GM12865 (cell line): ENCODE measurements around the gene RUBCNL.
A peak's percentile ranks its signal among the peaks of the same experiment; 100 is the strongest.

Experiments used
- DNase-seq: peaks from one replicate; pipeline ENCODE4 v3.0.0; 2010; ENCODE audit warnings: low read depth
- H3K4me3 ChIP-seq: 2 replicates; pipeline ENCODE4 v1.5.1; 2011; ENCODE audit warnings: mild to moderate bottlenecking, low read depth, low read length, control low read depth
- TF ChIP-seq, protein P1 (sequence below): IDR thresholded peaks from 2 replicates; pipeline ENCODE4 v1.5.1; 2011; ENCODE audit warnings: low read length, control low read depth, low read depth, inconsistent platforms; ENCODE audit not compliant: insufficient read depth; ENCODE audit errors: missing control alignments

The RUBCNL gene

DNA sequence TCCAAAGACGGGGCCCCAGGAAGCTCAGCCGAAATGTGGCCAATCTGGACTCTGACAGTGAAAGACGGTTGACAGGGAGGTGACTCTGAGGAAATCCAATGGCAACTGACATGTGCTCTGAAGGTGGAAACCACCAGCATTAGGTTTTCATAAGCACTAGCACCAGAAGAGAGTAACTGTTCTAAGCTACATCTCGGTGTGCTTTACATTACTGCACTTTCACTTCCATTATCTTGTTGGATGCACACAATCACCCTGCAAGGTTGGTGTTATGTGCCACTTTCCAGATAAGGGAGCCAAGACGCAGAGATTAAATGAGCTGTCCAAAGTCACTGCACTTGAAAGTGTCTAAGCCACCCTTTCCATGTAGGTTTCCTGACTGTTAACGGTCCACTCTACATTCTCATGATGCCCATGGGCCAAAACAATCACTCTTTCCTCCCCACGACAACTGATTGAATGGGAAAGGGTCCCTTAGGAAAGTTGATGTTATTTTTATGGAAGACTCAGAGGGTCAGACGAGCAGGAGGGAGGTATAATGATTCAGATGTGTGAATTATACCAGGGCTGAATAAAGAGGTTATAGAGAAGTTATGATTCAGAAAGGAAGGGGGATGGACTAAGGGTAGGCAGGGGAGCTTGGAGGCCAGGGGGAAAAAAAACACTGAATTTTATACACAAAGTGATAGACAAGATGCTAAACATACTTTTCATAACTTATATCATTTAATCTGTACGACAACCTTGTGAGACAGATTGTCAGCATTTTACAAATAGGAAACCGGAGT, 52.8 kb downstream of the RUBCNL start:
- peak; percentile 35 for DNase-seq
- TF ChIP-seq, protein P1, sequence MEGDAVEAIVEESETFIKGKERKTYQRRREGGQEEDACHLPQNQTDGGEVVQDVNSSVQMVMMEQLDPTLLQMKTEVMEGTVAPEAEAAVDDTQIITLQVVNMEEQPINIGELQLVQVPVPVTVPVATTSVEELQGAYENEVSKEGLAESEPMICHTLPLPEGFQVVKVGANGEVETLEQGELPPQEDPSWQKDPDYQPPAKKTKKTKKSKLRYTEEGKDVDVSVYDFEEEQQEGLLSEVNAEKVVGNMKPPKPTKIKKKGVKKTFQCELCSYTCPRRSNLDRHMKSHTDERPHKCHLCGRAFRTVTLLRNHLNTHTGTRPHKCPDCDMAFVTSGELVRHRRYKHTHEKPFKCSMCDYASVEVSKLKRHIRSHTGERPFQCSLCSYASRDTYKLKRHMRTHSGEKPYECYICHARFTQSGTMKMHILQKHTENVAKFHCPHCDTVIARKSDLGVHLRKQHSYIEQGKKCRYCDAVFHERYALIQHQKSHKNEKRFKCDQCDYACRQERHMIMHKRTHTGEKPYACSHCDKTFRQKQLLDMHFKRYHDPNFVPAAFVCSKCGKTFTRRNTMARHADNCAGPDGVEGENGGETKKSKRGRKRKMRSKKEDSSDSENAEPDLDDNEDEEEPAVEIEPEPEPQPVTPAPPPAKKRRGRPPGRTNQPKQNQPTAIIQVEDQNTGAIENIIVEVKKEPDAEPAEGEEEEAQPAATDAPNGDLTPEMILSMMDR = no peak
- no peak overlapping the region for H3K4me3 ChIP-seq

DNA sequence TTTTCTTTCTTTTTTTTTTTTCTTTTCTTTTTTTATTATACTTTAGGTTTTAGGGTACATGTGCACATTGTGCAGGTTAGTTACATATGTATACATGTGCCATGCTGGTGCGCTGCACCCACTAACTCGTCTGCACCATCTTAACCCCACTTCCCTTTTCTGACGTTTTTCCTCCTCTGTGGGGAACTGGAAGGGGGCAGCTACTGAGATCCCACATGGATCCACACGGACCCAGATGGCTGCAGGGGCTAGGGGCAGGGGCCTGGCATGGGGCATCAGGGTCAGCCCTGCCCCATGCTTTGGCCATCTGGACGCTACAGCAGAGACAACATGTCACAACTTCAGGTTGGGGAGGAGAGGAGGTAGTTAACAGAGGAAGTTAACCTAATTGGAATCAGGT, 54.3 kb downstream of the RUBCNL start:
- H3K4me3 ChIP-seq = no peak overlapping the region
- no peak for DNase-seq
- TF ChIP-seq, protein P1 = no peak

- DNase-seq = peak; percentile 9
- TF ChIP-seq, protein P1 = no peak
- no peak overlapping the region for H3K4me3 ChIP-seq
Observed at GRCh38 chr13:46329624-46330023, 57.4 kb downstream of the RUBCNL start.

GRCh38 chr13:46327246-46327645, 59.8 kb downstream of the RUBCNL start:
- no peak for DNase-seq
- TF ChIP-seq, protein P1 = no peak
- no peak overlapping the region for H3K4me3 ChIP-seq

DNA sequence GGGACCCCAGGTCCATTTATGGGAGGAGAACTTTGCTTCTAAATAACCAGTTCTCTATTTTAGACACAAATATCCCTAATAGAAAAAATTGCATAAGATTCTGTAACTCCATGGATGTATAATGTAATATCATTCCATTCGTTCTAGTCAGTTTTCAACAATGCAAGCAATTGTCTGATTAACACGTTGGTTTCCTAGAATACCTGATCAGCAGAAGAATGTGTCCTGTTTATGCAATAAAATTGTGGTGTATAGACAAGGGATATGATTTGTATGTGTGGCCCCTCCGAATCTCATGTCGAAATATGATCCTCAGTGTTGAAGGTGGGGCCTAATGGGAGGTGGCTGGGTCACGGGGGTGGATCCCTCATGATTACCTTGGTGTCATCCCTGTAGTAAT, 62.1 kb downstream of the RUBCNL start:
- H3K4me3 ChIP-seq = no peak overlapping the region
- DNase-seq = no peak
- TF ChIP-seq, protein P1 = no peak

DNA sequence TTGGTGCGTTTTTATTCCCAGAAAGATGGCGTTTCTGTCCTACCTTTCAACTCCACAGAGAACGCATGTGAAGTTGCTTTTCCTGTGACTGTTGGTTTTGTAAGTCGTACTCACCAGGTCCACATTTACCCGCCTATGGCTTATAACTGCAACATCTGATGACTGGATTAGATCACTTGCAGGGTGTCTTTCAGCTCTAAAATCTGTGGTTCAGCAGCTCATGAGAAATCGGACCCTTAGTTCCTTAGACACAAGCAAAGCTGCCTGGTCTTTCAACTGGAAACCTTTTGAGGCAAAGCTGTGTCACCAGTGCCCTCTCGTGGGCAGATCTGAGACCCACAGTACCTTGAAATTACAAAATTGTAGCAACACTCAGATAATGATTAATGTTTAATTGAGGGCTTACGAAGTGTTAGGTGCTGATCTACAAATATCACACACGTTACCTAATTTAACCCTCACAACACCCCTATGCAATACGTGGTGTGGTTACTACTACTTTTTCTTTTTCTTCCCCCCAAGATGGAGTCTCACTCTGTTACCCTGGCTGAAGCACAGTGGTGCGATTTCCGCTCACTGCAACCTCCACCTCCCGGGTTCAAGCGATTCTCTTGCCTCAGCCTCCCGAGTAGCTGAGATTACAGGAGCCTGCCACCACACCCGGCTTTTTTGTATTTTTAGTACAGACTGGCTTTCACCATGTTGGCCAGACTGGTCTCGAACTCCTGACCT, 65.4 kb downstream of the RUBCNL start:
- TF ChIP-seq, protein P1 = peak; percentile 80
- DNase-seq = peak; percentile 77
- no peak overlapping the region for H3K4me3 ChIP-seq
